Measurements from ENCODE around the gene FCGR1A.
A peak's percentile ranks its signal among the peaks of the same experiment; 100 is the strongest.
"Not testable (repeated sequence)": the region's sequence is repeated elsewhere in the genome, so short reads cannot be mapped to it uniquely, and the experiment has no call there.

FCGR1A gene

DNA sequence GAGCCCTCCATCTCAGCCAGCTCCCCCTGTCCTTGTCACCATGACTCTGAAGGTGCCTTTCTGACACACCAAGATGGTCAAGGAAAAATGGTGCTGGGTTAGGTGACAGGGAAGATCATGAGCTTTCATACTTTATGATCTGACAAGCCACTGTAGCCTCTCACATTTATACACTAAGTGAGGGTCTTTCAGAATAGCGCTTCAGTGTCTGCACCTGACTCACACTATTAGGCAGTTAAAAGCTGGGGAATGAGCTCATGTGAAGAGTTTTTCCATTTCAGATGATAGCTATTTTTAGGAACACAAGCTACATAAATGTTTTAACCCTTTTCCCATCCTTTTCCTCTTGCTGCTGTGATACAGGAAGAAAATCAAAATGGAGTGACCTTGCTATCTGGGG, 4.2 kb upstream of the FCGR1A start:
- not testable (repeated sequence) for H3K4me3 ChIP-seq (ENCODE audit: low read length, poor library complexity, severe bottlenecking); H3K36me3 ChIP-seq (ENCODE audit: insufficient read depth, low read length); H3K9me3 ChIP-seq (ENCODE audit: insufficient read depth, low read depth, low read length); H2AFZ ChIP-seq (ENCODE audit: low read length); H3K4me2 ChIP-seq (ENCODE audit: low read depth, low read length, poor library complexity, severe bottlenecking); H3K79me2 ChIP-seq (ENCODE audit: insufficient read depth, low read length); H3K27me3 ChIP-seq (ENCODE audit: insufficient read depth, low read length, poor library complexity, severe bottlenecking); H4K20me1 ChIP-seq (ENCODE audit: insufficient read depth, low read length, poor library complexity, severe bottlenecking); H3F3A ChIP-seq (ENCODE audit: low read depth); H3K9ac ChIP-seq (ENCODE audit: low read depth, low read length, poor library complexity, severe bottlenecking); H3K9me2 ChIP-seq (replicated peaks; ENCODE audit: low read depth, low read length); H3K4me1 ChIP-seq (ENCODE audit: insufficient read depth, low read length, poor library complexity, severe bottlenecking)

- H3F3A ChIP-seq (ENCODE audit: low read depth); H3K9me3 ChIP-seq (ENCODE audit: insufficient read depth, low read depth, low read length); H3K79me2 ChIP-seq (ENCODE audit: insufficient read depth, low read length); H3K4me1 ChIP-seq (ENCODE audit: insufficient read depth, low read length, poor library complexity, severe bottlenecking); H4K20me1 ChIP-seq (ENCODE audit: insufficient read depth, low read length, poor library complexity, severe bottlenecking); H3K9me2 ChIP-seq (replicated peaks; ENCODE audit: low read depth, low read length); H3K4me3 ChIP-seq (ENCODE audit: low read length, poor library complexity, severe bottlenecking); H3K9ac ChIP-seq (ENCODE audit: low read depth, low read length, poor library complexity, severe bottlenecking); H2AFZ ChIP-seq (ENCODE audit: low read length); H3K36me3 ChIP-seq (ENCODE audit: insufficient read depth, low read length); H3K27me3 ChIP-seq (ENCODE audit: insufficient read depth, low read length, poor library complexity, severe bottlenecking); H3K4me2 ChIP-seq (ENCODE audit: low read depth, low read length, poor library complexity, severe bottlenecking): not testable (repeated sequence)
These were observed 995 bp upstream of the FCGR1A start for GRCh38 chr1:149781413-149781984.

DNA sequence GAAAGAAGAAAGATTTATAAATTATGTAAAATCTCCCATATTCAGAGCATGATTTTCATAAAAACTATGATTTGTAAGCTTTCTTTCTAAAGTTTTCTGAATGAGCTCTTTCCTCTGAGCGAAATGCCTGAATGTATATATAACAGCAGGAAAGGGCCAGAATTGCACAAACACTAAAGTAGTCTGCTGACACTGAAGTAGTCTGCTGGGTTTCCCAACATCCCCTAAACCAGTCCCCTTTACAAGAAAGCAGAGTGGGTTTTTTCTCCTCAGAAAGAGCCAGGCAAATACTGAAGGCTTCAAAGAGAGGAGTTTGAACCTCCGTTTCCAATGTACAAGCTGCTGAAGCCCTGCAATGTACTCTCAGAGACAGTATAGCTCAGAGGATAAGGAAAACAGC, 795 bp downstream of the FCGR1A start:
- not testable (repeated sequence) for H3K4me1 ChIP-seq (ENCODE audit: insufficient read depth, low read length, poor library complexity, severe bottlenecking); H3K27me3 ChIP-seq (ENCODE audit: insufficient read depth, low read length, poor library complexity, severe bottlenecking); H3K9ac ChIP-seq (ENCODE audit: low read depth, low read length, poor library complexity, severe bottlenecking); H3K4me2 ChIP-seq (ENCODE audit: low read depth, low read length, poor library complexity, severe bottlenecking); H4K20me1 ChIP-seq (ENCODE audit: insufficient read depth, low read length, poor library complexity, severe bottlenecking); H2AFZ ChIP-seq (ENCODE audit: low read length); H3K9me3 ChIP-seq (ENCODE audit: insufficient read depth, low read depth, low read length); H3K4me3 ChIP-seq (ENCODE audit: low read length, poor library complexity, severe bottlenecking); H3K79me2 ChIP-seq (ENCODE audit: insufficient read depth, low read length); H3K9me2 ChIP-seq (replicated peaks; ENCODE audit: low read depth, low read length); H3K36me3 ChIP-seq (ENCODE audit: insufficient read depth, low read length); H3F3A ChIP-seq (ENCODE audit: low read depth)

GRCh38 chr1:149783868-149784267, 1.4 kb downstream of the FCGR1A start:
- H2AFZ ChIP-seq (ENCODE audit: low read length); H3K27me3 ChIP-seq (ENCODE audit: insufficient read depth, low read length, poor library complexity, severe bottlenecking); H3K36me3 ChIP-seq (ENCODE audit: insufficient read depth, low read length); H3K4me2 ChIP-seq (ENCODE audit: low read depth, low read length, poor library complexity, severe bottlenecking); H3K9ac ChIP-seq (ENCODE audit: low read depth, low read length, poor library complexity, severe bottlenecking); H3F3A ChIP-seq (ENCODE audit: low read depth); H3K79me2 ChIP-seq (ENCODE audit: insufficient read depth, low read length); H3K4me1 ChIP-seq (ENCODE audit: insufficient read depth, low read length, poor library complexity, severe bottlenecking); H4K20me1 ChIP-seq (ENCODE audit: insufficient read depth, low read length, poor library complexity, severe bottlenecking); H3K4me3 ChIP-seq (ENCODE audit: low read length, poor library complexity, severe bottlenecking); H3K9me2 ChIP-seq (replicated peaks; ENCODE audit: low read depth, low read length); H3K9me3 ChIP-seq (ENCODE audit: insufficient read depth, low read depth, low read length): not testable (repeated sequence)

DNA sequence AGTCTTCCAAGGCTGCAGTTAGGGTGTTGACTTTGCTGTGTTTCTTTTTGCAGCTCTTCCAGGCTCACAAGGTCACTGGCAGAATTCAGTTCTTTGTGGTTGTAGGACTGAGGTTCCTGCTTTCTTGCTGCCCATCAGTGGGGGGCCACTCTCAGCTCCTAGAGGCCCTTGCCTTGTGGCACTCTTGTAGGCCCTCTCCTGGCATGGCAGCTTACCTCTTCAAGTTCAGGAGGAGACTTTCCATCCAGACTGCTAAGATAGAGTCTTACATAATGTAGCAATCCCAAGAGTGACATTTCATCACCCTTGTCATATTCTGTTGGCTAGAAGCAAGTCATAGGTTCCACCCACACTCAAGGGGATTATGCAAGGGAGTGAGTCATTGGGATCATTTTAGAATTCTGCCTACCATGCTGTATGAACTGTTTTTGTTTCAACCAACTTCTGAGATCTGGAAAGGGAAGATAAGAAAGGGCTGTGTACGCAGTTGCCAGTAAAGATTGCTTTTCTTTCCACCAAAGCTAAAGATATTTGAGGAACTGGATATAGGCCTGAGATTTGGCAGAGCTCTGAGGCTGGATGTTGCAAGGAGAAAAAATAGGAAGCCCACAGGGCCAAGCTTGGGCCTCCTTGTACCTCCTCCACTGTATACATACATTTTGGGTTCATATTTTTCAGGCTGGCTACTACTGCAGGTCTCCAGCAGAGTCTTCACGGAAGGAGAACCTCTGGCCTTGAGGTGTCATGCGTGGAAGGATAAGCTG, 5.4 kb downstream of the FCGR1A start:
- not testable (repeated sequence) for H3K4me1 ChIP-seq (ENCODE audit: insufficient read depth, low read length, poor library complexity, severe bottlenecking); H3F3A ChIP-seq (ENCODE audit: low read depth); H3K79me2 ChIP-seq (ENCODE audit: insufficient read depth, low read length); H3K4me2 ChIP-seq (ENCODE audit: low read depth, low read length, poor library complexity, severe bottlenecking); H3K36me3 ChIP-seq (ENCODE audit: insufficient read depth, low read length); H3K9me3 ChIP-seq (ENCODE audit: insufficient read depth, low read depth, low read length); H3K27me3 ChIP-seq (ENCODE audit: insufficient read depth, low read length, poor library complexity, severe bottlenecking); H3K4me3 ChIP-seq (ENCODE audit: low read length, poor library complexity, severe bottlenecking); H3K9me2 ChIP-seq (replicated peaks; ENCODE audit: low read depth, low read length); H4K20me1 ChIP-seq (ENCODE audit: insufficient read depth, low read length, poor library complexity, severe bottlenecking); H2AFZ ChIP-seq (ENCODE audit: low read length); H3K9ac ChIP-seq (ENCODE audit: low read depth, low read length, poor library complexity, severe bottlenecking)

DNA sequence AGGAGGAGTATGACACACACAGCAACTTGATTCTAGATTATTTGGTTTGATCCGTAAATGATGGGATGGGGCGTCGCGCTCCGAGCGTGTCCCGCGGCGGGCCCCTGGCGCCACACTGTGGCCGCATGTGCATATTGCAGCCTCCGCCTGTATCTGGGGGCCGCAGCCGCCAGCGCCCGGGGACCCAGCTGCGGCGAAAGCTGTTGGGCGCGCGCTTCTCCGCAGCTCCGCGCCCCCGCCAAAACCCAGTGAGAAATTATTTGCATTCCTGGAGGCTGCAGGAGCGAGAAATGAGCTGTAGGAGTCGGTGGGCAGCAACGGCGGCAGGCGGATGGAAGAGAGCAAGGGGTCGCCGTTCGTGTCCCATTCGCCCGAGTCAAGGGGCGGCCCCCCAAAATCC, 10.0 kb downstream of the FCGR1A start:
- H3K9me2 ChIP-seq (replicated peaks; ENCODE audit: low read depth, low read length); H3K9me3 ChIP-seq (ENCODE audit: insufficient read depth, low read depth, low read length); H3K79me2 ChIP-seq (ENCODE audit: insufficient read depth, low read length); H4K20me1 ChIP-seq (ENCODE audit: insufficient read depth, low read length, poor library complexity, severe bottlenecking); H3K27me3 ChIP-seq (ENCODE audit: insufficient read depth, low read length, poor library complexity, severe bottlenecking); H3K4me1 ChIP-seq (ENCODE audit: insufficient read depth, low read length, poor library complexity, severe bottlenecking); H3K36me3 ChIP-seq (ENCODE audit: insufficient read depth, low read length); H3F3A ChIP-seq (ENCODE audit: low read depth): not testable (repeated sequence)
- H3K4me2 ChIP-seq (ENCODE audit: low read depth, low read length, poor library complexity, severe bottlenecking): peak overlapping the region; percentile 54
- H3K9ac ChIP-seq (ENCODE audit: low read depth, low read length, poor library complexity, severe bottlenecking): peak overlapping the region; percentile 64
- peak overlapping the region; percentile 81; the same call in 1 of the 2 replicates for H2AFZ ChIP-seq (ENCODE audit: low read length)
- peak overlapping the region; percentile 69 for H3K4me3 ChIP-seq (ENCODE audit: low read length, poor library complexity, severe bottlenecking)
